CD4-positive, alpha-beta T cell treated with Interferon gamma for 1 hour (primary cell): Measurements from ENCODE around the gene PNKP.

ENCODE experiments used
- DNase-seq: peaks from one replicate; pipeline ENCODE4 v3.0.0-alpha.2; 2020

The PNKP gene

DNA sequence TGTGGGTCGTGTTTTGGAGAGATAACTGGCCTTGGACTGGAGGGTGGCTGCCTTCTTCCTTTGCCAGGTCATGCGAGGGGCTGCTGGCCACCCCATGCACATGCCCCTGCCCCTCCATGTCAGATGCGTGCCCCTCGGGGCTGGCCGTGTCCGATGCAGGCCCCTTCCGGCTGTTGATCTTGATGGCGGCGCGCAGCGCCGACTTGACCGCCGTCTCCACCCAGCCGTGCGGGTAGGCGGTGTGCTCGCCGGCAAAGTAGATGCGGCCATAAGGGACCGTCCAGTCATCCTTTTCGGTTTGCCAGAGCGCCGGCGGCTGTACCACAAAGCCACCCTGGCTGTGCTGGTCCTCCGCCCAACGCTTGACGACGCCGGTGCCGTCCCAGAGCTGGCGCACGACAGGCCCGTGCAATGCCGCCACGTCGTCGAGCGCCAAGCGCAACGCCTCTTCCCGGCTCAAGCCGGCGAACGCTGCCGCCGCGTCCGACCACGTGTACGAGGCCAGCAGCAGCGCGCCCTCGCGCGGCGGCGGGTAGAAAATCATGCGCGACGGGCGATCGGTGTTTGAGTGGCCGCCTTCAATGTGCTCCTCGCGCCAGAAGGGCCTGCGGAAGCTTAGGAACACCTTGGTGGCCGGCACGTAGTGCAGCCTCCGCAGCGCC, 22.4 kb upstream of the PNKP start:
- DNase-seq = peak; percentile 79

DNA sequence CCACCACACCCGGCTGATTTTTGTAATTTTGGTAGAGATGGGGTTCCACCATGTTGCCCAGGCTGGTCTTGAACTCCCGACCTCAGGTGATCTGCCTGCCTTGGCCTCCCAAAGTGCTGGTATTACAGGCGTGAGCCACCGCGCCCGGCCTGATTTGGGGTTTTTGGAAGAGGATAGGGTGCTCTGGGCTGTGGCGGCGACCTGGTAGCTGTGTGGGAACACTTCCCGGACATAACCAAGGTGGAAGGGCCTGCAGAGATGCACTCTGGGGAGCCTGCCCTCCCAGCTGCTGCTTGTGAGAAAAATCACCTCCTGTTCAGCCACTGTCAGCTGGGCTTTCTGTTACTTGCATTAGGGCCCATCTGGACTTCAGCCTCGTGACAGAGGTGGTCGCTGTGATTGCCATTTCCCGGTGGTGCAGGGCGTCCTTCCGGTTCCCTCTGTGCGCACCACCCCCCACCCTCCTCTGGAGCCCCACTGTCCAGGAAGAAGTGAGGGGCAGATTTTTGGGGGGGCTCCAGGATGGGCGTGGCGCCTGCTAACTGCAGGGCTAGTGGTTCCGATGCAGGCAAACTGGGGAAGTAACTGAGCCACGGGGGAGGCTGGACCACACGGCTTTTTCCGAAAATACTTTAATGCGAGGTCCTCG, 21.8 kb upstream of the PNKP start:
- no peak for DNase-seq

DNA sequence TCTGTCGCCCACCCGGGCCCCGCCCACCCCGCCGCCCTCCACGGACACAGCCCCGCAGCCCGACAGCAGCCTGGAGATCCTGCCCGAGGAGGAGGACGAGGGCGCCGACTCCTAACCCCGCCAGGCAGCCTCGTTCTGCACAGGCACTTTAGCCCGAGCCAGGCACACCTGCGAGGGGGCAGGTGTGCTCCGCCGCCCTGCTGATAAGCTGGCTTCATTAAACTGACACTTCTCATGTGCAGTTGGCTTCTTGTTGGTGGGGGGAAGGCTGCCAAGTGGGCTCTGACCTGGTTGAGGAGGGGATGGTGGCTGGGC, 21.1 kb upstream of the PNKP start:
- DNase-seq = no peak

DNA sequence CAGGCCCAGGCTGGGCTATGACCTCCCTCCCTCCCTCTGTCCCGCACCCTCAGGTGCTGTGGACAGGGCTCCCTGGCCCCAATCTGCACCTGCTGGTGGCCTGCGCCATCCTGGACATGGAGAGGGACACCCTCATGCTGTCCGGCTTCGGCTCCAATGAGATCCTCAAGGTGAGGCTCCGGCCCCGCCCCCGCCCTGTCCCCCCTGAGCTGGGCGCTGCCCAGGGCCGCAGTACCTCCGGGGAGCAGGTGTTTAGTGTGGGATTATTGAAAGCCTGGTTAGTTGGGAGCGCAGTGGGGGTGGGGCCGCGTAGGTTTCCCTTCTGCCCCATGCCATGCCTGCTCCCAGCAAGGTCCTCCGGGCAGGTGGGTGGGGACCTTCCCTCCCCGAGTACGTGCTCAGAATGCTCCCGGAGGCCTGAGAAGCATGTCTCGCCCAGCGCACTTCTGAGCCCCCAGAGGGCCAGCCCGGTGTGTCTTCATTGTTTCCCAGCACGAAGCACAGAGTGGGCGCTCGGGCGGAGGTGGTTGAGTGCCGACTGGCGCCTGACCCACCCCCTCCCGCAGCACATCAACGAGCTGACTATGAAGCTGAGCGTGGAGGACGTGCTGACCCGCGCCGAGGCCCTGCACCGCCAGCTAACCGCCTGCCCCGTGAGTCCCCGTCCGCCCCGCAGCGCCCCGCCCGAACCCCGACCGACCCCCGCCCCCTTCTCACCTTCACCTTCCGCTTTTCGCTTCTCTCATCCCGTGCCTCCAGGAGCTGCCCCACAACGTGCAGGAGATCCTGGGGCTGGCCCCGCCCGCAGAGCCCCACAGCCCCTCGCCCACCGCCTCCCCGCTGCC, 20.5 kb upstream of the PNKP start:
- DNase-seq = no peak

DNA sequence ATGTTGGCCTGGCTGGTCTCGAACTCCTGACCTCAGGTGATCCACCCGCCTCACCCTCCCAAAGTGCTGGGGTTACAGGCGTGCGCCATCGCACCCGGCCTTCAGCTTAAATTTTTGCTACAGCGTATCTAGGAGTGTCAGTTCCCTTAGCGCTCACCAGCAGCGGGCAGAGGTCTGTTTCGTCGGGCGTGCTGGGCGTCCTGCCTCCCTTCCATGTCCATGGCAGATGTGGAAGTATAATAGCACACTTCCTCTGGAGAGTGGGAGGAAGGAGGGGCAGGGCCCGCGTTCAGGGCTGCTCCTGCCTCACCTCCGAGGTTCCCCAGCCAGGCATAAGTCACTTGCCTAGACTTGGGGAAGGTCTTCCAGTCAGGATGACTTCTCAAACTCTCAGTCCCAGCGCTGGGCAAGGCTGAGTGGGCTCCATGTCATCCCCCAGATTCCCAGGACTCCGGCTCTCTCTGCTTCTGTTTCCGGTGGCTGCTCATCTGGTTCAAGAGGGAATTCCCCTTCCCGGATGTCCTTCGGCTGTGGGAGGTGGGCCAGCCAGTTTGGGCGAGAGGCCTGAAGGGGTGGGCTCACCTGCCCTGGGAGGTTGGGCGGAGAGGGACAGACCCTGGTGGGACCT, 19.8 kb upstream of the PNKP start:
- DNase-seq = no peak

DNA sequence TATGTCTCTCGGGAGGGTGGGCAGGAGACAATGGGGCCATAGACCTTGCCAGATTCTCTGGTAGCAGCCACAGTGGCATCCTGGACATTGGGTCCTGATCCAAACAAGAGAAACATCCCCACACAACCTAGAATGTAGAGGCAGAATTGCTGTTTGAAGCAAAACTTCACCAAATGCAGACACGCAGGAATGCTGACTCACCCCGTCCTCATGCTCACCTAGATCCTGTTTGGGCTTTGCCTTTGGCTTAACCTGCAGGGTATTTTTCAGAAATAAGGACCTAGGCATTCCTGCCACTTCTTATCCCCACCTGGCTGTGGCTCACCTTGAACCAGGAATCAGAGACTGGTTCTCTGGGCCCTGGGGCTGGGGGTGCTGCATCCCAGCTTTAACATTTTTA, 17.4 kb upstream of the PNKP start:
- no peak for DNase-seq

DNA sequence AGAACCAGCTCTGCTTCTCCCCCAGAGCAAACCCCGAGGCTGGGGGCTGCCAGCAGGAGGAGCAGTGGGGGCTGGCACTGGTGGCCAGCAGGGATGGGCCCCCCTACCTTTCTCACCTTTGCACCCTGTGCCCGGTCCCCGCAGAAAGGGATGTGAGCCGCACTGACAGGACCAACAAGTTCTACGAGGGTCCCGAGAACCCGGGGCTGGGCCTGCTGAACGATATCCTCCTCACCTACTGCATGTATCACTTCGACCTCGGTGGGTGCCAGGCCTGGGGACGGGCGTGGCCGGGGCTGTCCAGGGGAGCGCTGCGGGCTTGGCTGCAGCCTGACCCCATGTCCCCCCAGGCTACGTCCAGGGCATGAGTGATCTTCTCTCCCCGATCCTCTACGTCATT, 16.7 kb upstream of the PNKP start:
- DNase-seq = no peak

DNA sequence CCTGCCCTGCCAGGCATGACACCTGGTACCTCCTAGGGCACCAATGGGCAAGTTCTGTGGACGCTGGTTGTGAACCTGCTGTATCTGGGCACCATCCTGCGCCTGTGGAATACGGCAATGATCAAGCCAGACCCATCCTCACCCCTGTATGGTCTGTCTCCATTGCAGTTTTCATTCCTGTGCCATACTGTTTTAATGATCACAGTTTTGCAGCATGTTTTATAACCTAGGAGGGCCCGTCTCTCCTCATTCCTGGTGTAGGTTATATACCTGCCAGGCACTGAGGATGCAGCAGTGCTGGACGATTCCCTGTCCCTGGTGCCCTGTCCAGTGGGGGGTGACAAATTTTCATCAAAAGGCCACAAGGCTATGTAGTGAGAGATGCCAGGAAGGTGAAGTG, 15.7 kb upstream of the PNKP start:
- DNase-seq = no peak

DNA sequence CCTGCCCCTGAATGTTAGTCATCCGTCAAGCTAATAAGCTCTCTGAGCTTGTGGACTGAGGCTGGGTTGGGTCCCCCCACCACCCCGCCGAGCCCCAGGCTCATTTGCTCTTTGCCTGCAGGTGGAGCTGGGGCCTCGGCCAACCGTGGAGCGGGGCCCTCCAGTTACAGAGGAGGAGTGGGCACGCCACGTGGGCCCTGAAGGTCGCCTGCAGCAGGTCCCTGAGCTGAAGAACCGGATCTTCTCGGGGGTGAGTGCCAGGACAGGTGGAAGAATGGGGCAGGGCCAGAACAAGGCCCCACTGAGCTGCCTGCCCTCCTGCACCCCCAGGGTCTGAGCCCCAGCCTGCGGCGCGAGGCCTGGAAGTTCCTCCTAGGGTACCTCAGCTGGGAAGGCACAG, 15.3 kb upstream of the PNKP start:
- no peak for DNase-seq

DNA sequence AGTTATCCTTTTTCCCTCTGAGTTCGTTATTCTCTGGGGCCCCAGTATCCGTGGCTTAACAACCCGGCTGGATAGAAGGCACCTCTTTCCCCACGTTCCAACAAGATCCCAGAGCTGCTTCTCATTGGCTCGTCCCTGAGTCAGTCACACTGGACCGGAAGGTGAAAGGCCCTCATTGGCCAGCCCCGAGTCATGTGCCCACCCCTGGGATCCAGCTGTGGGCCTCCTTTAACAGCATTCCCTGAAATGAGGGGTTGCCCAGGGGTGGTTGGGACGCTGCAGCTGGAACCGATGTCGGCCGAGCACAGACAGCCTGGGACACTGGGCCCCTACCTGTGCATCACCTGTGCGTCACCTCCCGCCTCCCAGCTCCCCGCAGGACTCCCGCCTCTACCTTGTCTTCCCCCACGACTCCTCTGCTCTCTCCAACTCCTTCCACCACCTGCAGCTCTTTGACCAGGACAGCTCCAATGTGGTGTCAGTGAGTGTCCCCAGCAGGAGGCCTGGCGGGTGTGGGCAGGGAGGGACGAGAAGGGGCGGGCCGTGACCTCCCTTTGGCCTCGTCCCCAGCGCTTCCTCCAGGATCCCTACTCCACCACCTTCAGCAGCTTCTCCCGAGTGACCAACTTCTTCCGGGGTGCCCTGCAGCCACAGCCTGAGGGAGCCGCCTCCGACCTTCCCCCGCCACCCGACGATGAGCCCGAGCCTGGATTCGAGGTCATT, 14.5 kb upstream of the PNKP start:
- DNase-seq = no peak

DNA sequence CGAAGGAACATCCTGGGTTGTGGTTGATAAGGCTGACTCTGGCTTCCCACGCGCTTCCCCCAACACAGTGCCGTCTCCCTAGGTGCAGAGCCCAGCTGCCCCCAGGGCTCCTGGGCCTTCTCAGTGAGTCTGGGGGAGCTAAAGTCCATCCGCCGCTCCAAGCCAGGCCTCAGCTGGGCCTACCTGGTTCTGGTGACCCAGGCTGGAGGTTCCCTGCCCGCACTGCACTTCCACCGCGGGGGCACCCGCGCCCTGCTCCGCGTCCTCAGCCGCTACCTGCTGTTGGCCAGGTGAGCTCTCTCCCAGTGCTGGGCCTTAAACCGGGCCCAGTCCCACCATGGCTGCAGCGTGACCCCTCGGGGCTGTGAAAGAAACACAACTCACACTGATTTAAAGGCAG, 13.8 kb upstream of the PNKP start:
- DNase-seq = no peak

DNA sequence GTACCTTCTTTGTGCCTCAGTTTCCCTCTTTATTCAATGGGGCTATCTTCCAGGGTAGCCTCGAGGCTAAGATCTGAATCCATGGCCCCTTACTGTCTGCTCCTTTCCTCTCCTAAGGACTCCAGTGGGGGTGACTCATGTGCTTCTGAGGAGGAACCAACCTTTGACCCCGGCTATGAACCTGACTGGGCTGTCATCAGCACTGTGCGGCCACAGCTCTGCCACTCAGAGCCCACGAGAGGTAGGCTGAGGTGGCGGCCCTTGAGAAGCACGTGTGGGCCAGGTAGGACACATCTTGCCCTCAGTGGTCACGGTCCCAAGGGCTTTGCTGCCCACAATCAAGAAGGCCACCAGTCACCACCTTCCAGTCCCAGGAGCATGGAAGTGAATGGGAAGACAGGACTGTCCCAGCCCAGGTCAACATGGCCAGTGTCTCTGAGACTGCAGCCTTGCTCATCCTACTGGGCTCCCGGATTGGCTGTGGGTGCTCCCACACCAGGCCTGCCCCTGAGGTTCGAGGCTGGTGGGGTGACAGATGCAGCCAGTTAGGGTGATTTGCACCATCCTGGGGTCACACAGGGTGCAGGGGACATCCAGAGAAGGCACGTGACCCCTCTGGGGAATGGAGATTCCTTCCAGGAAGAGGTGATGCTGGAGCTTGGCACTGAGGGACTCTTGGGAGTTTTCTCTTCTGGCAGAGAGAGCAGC, 12.9 kb upstream of the PNKP start:
- DNase-seq = no peak

DNA sequence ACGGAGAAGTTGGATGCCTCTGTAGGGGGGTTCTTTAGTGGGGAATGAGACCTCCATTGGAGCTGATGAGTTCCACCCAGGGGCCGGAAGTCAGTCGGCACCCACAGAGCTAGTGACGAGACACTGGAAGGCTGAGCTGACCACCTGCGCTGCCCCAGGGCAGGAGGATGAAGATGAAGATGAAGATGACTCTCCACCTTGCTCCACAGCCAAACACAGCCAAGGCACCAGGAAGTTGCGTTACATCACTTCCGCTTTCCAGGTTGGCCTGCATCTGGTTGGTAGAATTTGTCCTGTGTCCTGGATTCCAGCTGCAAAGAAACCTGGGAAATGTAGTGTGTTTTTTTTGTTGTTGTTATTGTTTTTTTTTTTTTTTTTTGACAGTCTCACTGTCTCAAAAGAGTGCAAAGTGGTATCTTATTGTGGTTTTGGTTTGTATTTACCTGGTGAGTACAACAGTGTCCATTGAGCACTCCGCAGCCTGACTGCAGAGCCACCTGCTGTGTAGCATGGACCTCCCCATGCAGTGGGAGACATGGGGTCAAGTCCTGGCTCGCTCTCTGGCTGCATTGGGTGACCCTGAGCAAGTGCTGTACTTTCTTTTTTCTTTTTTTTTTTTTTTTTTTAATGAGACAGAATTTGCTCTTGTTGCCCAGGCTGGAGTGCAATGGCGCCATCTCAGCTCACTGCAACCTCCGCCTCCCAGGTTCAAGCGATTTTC, 12.0 kb upstream of the PNKP start:
- peak; percentile 22 for DNase-seq

DNA sequence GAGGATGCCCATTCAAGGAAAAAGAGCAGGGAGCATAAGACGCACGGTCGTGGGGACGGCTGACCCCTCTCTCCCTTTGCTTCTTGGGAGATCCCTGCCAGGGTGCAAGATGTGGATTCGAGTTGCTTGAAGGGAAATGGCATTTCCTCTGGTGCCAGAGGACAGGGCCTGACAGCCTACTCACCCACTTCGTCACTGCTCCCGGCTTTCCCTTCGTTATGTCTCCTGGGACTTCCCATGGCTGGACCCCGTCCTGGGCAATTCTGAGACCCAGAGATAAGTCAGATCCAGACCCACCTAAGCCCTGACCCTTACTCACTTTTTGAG, 11.3 kb upstream of the PNKP start:
- DNase-seq = no peak

DNA sequence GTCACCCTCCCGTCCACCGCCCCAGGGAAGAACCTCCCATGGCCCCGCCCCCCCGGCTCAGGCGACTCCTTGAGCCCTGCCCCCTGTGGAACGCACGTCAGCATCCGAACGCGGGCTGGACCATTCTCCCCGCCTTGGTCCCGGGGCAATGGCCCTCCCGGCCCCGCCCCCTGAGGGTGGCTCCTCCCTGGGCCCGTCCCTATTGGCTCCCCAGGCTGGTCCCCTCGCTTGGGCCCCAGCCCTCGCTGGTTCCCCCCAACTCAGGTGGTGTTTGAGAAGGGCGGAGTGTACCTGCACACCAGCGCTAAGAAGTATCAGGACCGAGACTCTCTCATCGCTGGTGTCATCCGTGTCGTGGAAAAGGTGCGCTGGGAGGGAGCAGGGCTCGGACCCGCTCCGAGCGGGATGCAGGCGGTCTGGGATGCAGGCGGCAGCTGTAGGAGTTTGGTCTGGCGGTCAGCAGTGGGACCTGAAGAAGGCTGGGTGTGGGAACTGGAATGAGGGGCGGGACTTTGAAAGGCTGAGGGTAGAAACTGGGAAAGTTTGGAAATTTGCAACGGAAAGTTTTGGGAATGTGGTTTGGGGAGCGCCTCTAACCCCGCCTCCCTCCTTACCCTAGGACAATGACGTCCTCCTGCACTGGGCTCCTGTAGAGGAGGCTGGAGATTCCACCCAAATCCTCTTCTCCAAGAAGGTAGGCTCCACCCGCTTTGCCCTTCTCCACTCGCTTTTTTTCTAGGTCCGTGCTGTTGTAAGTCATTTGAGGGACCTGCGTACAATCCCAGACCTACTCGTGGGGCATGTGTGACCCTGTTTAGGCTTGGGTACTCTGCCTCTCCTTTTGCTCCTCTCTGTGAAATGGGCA, 10.7 kb upstream of the PNKP start:
- peak; percentile 98 for DNase-seq

DNA sequence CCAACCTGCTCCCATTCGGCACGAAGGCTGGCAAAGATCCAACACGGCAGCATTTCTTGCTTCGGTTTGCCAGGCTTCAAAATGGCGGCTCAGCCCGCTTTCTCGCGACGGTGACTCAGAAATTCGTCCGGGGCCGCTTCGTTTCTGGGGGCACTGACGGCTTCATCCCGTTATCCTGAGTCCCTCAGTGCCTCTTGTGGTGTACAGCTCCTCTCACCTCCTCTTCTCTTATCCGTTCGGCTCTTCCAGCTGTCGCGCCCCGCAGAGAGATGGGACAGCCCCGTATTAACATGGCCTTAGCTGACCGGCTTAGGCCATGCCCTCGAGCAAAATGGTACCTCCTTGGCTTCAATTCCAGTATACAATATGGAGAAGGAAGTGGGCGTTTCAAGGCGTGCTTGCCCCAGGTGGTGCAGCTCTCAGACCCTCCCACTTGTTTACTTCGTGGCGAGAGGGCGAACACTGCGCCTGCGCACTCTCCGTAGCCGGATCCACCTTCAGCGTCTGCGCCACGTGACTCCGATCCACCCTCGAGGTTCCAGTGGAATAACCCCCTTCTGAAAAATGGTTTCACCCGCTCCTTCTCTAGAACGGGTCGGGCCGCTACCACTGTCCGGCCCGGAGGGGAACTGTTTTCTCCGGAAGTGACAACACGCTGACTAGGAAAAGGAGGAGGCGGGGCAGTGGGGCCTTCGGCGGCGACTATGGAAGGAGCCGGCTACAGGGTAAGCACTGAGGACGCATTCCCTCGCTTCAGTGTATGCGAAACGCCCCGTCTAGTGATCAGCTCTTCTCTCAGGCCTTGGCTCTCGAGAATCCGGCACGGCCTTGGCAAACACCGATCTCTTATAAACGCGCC, 9.9 kb upstream of the PNKP start, which contains the start of the genes AKT1S1 and TBC1D17:
TSS of gene AKT1S1 (minus strand) at position 336 of the 859 bp plus-strand sequence. CDS start 4,060 bp downstream, outside the sequence.
TSS of gene TBC1D17 (plus strand) at position 683 of the 859 bp plus-strand sequence. CDS start at position 705, 22 bp downstream.
- DNase-seq = peak; percentile 100

DNA sequence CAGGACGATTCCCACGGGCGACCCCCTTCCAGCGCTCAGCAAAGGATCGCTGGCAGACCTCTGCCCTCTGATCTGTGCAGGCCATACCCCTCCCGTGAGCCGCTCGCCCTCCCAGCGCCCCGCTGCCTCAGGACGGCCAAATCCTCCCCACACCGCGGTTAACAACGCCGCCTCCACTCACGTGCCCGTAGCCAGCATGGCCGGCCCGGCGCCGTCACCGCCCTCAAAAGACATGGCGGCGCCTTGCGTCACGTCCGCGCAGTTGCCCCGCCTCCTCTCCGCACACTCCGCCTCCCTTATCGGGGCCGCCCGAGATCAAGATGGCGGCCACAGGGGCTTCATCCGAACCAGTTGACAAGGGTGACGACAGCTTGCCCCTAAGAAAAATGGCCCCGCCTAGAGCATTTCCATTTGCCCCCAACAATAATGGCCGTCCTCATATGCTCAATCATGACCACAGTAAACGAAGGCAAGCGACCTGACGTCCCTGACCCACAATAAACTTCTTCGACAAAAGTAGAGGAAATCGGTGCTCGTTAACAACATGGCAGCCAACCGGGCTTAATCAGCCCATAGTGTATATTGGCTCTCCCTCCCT, 9.1 kb upstream of the PNKP start:
- DNase-seq = peak; percentile 99

DNA sequence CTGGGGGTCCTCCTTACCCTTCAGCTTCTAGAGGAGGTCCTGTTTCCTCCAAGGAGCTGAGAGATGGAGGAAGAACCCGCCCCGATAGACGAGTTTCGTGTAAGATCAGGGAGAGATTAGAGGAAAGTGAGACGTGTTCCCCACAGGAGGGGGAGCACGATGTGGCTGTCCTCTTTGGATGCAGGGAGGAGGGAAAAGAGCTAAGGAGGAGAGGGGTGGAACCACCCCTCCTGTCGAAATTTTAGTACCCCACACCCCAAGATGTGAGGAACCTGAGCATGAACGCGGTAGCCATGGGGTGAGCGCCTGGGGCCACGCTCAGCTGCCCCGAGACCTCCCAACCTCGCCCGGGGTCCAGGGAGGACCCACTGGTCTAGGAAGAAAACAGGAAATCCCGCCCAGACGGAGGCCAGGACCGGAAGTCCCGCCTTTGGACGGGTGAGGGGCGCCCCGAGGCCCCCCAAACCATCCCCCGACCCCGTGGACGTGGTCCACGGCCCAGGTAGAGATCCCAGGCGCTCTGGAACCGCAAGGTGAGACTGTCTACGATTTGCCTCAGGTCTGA, 8.6 kb upstream of the PNKP start:
- peak; percentile 53 for DNase-seq

DNA sequence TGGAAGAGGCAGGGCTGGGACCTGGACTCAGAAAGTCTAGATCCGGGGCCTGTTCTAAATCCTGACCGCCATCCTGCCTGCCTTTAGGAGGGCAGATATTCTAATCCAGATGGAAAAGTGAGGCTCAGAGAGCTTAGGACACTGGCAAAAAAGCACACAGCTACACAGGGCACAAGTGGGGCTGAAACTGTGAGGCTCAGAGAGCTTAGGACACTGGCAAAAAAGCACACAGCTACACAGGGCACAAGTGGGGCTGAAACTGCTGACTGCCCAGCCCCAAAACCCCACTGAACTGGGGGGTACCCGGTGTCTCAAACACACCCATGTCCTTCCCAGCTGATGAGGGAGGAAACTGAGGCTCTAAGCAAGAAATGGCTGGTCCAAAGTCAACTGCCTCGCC, 7.8 kb upstream of the PNKP start:
- DNase-seq = no peak
